Endometrial microvascular endothelial cells (primary cell): Measurements from ENCODE around the gene NEK10. TPM values are rescaled to one million over a fixed set of nuclear protein-coding genes. Genes with fewer than 3 reads are reported as not detected.

Experiments used
- in situ Hi-C: cut with HindIII; loops from 2 replicates; pipeline ENCODE4 v1.10.0; 2017; ENCODE audit warnings: low sequenced_read_pairs, low pct_unique_long_range_greater_than_20kb; ENCODE audit errors: inconsistent ontology term
- total RNA-seq: library from RNA; depleted of rRNA; stranded (reverse); fragments of >200 nt; gene quantifications from one replicate; pipeline ENCODE4 v1.2.3, GENCODE V29; 2015; ENCODE audit errors: inconsistent ontology term

Gene NEK10
- total RNA-seq, 1 donor from 2014 or later: 0.28 TPM

GRCh38 chr3:27275441-27275990 lies 93.7 kb downstream of the NEK10 start:
- in situ Hi-C loops: no loop called here

- in situ Hi-C loops: loop anchor here (25.0 kb wide), 1 partner anchor 135 kb away; no protein-coding TSS in a partner anchor
Observed at GRCh38 chr3:27271890-27272289, 97.3 kb downstream of the NEK10 start.

GRCh38 chr3:27254896-27255295 lies 114.3 kb downstream of the NEK10 start:
- in situ Hi-C loops: loop anchor here (25.0 kb wide), 1 partner anchor 118 kb away; no protein-coding TSS in a partner anchor

GRCh38 chr3:27253831-27254230 lies 115.4 kb downstream of the NEK10 start:
- in situ Hi-C loops: loop anchor here (25.0 kb wide), 1 partner anchor 117 kb away; no protein-coding TSS in a partner anchor

GRCh38 chr3:27253391-27253790 lies 115.8 kb downstream of the NEK10 start:
- in situ Hi-C loops: loop anchor here (25.0 kb wide), 1 partner anchor 116 kb away; no protein-coding TSS in a partner anchor

DNA sequence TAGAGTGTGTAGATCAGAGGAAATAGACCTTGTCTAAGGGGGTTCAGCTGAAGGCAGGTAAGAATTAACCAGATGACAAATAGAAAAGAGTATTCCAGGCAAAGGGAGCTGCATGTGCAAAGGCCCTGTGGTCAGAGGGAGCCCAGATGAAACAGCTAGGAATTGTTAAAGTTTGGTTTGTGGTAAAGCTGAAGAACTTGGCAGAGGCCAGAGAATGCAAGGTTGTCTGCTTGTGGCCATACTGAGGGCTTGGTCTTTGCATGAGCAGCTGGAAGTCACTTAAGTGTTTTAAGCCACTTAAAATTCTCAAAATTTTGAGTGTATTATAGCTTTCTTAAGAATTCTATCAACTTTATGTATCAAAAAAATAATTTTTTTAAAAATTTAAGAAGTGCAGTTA lies 116.5 kb downstream of the NEK10 start:
- in situ Hi-C loops: loop anchor here (25.0 kb wide), 1 partner anchor 115 kb away; no protein-coding TSS in a partner anchor

DNA sequence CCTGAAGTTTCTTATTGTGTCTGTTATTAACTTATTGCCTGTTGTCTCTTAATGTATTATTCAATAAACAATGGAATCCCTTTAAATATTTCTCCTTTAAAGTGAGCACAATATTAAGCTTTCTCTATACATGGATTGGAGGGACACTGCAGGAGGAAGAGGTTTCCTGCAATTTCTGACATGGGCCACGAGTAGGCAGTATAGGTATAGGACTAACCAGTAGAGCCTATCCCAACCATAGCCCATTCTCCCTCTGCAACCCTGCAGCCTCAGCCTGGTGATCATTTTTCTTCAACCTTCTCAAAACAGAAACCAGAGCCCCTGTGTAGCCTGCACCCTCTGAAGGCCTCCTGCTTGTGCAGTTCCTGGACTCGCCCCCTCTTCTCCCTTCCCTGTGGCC lies 124.8 kb downstream of the NEK10 start:
- in situ Hi-C loops: no loop called here

- in situ Hi-C loops: no loop called here
Observed at GRCh38 chr3:27239951-27240350, 129.2 kb downstream of the NEK10 start.

DNA sequence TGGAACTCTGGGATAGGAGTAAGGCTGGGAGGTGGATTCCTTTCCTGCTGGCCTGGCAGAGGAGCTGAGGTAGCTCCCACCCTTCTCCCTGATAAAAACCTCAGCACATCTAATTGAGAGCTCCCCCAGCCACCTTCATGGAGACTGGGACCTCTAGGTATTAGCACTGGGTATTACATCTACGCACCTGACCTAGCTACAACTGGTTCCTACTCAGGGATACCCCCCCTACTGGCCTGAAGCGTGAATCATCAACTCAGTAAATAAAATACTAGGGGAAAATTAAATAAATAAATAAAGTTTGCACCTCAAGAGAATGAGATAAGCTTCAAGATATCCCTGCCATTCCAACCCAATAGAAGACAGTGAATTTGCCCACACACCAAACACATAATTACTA lies 140.4 kb downstream of the NEK10 start:
- in situ Hi-C loops: no loop called here

DNA sequence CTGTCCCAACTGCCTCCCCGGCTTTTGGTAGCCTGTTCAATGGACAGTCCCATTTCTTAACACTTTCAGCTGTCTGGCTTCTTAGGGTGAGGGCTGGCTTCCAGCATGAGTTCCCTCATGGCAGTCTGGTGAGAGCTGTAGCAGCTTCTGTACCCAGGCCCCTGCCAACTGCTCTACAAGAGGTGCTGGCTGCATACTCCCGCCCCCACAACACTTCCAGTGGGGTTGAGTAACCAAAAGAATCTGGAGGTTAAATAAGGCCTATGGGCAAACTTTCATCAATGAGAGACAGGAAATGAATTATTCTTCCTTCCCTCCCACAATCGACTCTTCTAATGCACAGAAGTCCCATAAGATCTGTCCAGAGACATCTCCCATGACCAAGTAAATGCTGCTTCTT lies 145.0 kb downstream of the NEK10 start:
- in situ Hi-C loops: no loop called here

DNA sequence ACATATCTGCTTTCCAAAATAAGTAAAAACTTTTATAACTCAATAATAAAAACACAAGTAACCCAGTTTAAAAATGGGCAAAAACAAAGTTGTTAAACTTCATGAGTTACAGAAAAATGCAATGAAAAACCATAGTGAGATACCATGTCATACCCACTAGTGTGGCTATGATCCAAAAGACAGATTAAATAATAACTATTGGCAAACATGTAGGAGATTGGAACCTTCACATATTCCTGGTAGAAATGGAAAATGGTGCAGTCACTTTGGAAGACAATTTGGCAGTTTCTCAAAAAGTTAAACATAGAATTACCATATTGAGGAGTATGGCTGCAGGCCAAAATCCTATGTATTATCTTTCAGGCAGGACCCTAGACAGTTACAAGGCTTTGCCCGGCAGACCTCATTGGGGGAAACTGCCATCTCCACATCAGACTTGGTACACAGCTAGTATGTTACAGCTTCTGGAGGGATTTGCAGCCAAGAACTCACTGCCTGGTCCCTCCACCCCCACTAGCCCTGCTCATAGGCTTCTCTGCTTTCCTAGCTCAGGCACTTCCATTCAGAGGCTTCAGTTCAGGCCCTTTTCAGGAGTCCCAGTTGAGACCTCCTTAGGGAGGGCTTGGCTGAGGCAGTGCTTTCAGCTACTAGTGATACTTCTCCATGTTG lies 147.8 kb downstream of the NEK10 start:
- in situ Hi-C loops: no loop called here

- in situ Hi-C loops: no loop called here
Observed at GRCh38 chr3:27220166-27220565, 149.0 kb downstream of the NEK10 start.

GRCh38 chr3:27219127-27219845 lies 149.9 kb downstream of the NEK10 start:
- in situ Hi-C loops: no loop called here

DNA sequence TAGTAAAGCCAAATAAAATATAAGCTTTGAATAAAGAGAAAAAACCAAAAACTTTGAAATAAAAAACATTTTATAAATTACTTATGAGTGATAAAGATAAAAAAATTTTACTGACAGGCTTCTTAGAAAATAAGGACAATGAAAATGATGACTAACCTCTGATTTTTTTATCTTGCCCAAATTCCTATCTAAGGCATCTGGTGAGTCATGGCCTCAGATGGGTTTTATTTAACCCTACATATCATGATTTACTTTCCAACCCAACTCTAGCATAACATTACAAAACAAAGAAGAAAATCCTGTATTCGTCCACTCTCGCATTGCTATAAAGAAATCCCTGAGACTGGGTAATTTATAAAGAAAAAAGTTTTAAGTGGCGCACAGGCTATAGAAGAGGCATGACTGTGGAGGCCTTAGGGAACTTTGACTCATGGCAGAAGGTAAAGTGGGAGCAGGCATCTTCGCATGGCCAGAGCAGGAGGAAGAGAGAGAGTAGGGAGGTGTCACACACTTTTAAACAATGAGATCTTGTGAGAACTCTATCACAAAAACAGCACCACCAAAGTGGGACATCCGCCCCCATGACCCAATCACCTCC lies 152.1 kb downstream of the NEK10 start:
- in situ Hi-C loops: no loop called here

DNA sequence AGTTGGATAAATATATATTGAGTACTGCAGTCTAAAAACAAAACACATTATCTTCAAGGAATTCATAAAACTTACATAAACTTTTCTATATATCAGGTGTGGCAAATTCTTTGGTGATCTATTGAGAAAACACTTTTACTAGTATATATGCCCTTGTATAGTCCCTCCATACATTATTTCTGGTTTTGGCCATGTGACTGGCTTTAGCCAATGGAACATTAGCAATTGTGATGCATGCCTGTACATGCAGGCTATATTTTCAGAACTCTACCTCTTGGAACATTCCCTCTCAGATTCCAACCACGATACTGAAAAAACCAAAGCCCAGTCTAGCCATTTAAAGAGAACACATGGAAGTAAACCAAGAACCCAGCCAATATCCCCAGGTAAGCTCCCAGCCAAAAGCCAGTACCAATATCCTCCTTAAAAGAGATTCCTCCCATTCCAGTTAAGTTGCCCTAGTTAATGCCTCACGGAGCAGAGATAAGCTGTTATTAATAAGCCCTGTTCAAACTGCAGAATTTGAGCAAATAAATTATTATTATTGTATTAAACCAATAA lies 152.8 kb downstream of the NEK10 start:
- in situ Hi-C loops: no loop called here

DNA sequence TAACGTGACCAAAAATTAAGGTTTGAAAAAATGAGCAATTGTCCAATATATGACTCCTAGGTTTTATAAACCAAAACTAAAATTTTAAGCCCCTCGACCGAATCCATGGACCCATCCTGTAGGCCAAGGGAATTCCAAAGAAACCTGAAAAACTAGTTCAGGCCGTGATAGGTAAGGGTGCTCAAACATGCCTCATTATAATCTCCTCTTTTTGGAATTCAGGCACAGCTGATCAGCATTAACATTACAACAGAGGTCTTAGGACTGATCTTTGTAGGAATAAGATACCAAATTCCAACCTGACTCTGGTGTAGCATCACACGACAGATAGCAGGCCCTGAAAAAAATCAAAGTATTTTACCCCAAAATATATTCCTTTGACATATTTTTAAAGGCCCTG lies 155.7 kb downstream of the NEK10 start:
- in situ Hi-C loops: no loop called here

DNA sequence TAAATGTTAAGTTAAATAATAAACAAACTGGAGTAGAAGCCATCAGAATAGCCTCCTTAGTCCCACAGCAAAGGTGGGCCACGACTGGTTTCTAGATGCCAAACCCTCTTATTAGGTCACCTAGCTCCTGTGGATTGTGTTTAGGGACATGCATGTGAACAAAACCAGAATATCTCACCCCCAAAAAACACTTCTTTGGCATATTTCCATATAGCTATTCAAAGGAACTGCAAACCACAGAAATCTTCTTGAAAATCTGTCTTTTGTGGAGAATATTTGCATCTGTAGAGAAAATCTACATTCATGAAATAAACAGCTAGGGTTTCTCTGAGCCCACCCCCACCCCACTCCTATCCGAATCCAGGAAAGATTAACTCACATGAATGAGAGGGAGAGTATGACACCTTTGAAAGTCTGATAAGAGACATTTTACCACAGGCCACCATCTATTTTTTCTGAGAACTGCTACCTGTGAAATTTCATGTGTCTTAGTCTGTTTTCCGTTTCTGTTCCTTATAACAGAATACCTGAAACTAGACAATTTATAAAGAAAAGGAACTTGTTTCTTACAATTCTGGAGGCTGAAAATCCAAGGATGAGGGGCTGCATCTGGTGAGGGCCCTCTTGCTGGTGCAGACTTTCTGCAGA lies 159.4 kb downstream of the NEK10 start:
- in situ Hi-C loops: no loop called here

DNA sequence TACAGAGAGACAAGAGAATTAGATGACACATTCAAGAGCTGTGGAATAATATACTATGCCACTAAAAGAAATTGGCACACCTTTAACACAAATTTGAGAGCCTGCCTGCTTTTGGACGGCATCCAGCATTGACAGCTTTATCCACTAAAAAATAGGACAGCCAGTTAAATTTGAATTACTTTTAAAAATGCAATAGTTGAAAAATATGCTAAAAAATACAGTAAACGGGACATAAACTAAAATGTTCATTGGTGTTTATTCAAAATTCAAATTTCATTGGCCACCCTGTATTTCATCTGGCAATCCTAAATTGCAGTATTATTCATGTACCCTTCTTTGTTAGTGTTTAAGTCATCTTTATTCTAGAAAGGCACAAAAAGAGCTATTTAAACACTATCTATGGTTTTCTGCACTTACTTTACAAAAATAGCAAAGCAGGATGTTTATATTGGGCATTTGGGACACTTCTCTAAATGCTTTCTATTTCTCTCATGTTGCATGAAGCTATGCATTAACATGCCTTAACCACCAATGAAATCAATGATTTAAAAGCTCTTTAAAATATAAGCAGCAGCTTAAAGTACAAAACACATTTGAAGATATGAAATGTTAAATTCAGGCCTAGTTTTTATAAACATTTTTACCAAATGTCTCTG lies 160.1 kb downstream of the NEK10 start:
- in situ Hi-C loops: no loop called here
